Endothelial cell of umbilical vein (primary cell): ENCODE measurements around the gene MLLT1. TPM values are rescaled to one million over a fixed set of nuclear protein-coding genes. Genes with fewer than 3 reads are reported as not detected.

Source experiments
- BruUV-seq: library from RNA; stranded (reverse); fragments of 400-500 nt; replicated peaks from 2 replicates; lab custom pipeline; 2021; lab: Mats Ljungman, UMichigan
- CTCF ChIA-PET: fragments of 300-600, 350-600 bp; sonication (Branson Sonifier 250); formaldehyde crosslinking; loops from one replicate; lab custom pipeline; 2021; ENCODE audit warnings: antibody characterized with exemption, inconsistent platforms; lab: Charles Lee
- POLR2A ChIA-PET: fragments of 300-600, 350-600 bp; sonication (Branson Sonifier 250); formaldehyde crosslinking; loops from one replicate; lab custom pipeline; 2021; ENCODE audit warnings: antibody characterized with exemption, inconsistent platforms; lab: Charles Lee
- DNase-seq: peaks from one replicate; pipeline ENCODE4 v3.0.0-alpha.2; 2011; ENCODE audit warnings: low read depth, low spot score
- FAIRE-seq: peaks from 2 replicates; lab custom pipeline; 2011; peaks lifted over from hg19 to GRCh38; lab: Jason Lieb, UNC
- H2AFZ ChIP-seq: 2 replicates; pipeline ENCODE4 v1.6.0; 2012; ENCODE audit warnings: low read depth, low read length, control low read depth, inconsistent platforms
- H3K27ac ChIP-seq: 2 replicates; pipeline ENCODE4 v1.5.1; 2011; ENCODE audit warnings: low read depth, mild to moderate bottlenecking, control low read depth, low read length, moderate library complexity; ENCODE audit not compliant: insufficient read depth
- H3K27me3 ChIP-seq, 2 experiments: 2 replicates each; pipeline versions ENCODE4 v1.6.0 to v1.6.1; 2011; ENCODE audit warnings: low read length in 2 of 2, mixed read lengths in 1 of 2; ENCODE audit not compliant: control insufficient read depth in 2 of 2, insufficient read depth in 2 of 2
- H3K36me3 ChIP-seq, 2 experiments: 2 replicates in 1 of 2; 3 replicates in 1 of 2; pipeline ENCODE4 v1.5.1; 2011; ENCODE audit warnings: low read length in 2 of 2, mild to moderate bottlenecking in 1 of 2, moderate library complexity in 1 of 2; ENCODE audit not compliant: control insufficient read depth in 2 of 2, insufficient read depth in 2 of 2; ENCODE audit errors: extremely low read depth in 1 of 2
- H3K4me1 ChIP-seq: 3 replicates; pipeline ENCODE4 v1.5.1; 2011; ENCODE audit warnings: mild to moderate bottlenecking, low read length; ENCODE audit not compliant: control insufficient read depth, insufficient read depth; ENCODE audit errors: extremely low read depth
- H3K4me2 ChIP-seq: 2 replicates; pipeline ENCODE4 v1.6.1; 2011; ENCODE audit warnings: low read length, control low read depth, mixed read lengths; ENCODE audit not compliant: insufficient read depth
- H3K4me3 ChIP-seq, 3 experiments: fragments of 200-600 bp in 1 of 3; sonication (generic), shearing (Covaris generic) in 1 of 3; replicated peaks in 1 of 3; 2 replicates each; pipeline ENCODE4 v1.5.1; 2011 to 2016; ENCODE audit warnings: control low read depth in 3 of 3, low read length in 3 of 3, mild to moderate bottlenecking in 2 of 3, inconsistent platforms in 1 of 3, low read depth in 1 of 3, moderate library complexity in 1 of 3; ENCODE audit not compliant: insufficient read depth in 1 of 3
- H3K79me2 ChIP-seq: 2 replicates; pipeline ENCODE4 v1.6.0; 2012; ENCODE audit warnings: low read length, inconsistent platforms; ENCODE audit not compliant: control insufficient read depth, insufficient read depth
- H3K9ac ChIP-seq: replicated peaks from 2 replicates; pipeline ENCODE3; 2011; ENCODE audit warnings: low read length, control low read depth; ENCODE audit not compliant: insufficient read depth; ENCODE audit errors: extremely low read depth
- H3K9me1 ChIP-seq: replicated peaks from 3 replicates; pipeline ENCODE4 v1.6.0; 2011; ENCODE audit warnings: mild to moderate bottlenecking, low read length; ENCODE audit not compliant: control insufficient read depth, insufficient read depth; ENCODE audit errors: extremely low read depth
- H3K9me3 ChIP-seq: replicated peaks from 2 replicates; pipeline ENCODE4 v1.5.1; 2012; ENCODE audit warnings: low read length, inconsistent platforms; ENCODE audit not compliant: control insufficient read depth, insufficient read depth
- H4K20me1 ChIP-seq: replicated peaks from 2 replicates; pipeline ENCODE3; 2011; ENCODE audit warnings: mild to moderate bottlenecking, low read length; ENCODE audit not compliant: control insufficient read depth, insufficient read depth; ENCODE audit errors: extremely low read depth
- CTCF ChIP-seq, 2 donors: IDR thresholded peaks; 1 replicate in 1 of 2; 2 replicates in 1 of 2; pipeline ENCODE4 v1.5.1; 2011; ENCODE audit warnings: low read length in 2 of 2, mild to moderate bottlenecking in 2 of 2, moderate library complexity in 2 of 2, control low read depth in 1 of 2, inconsistent platforms in 1 of 2, low read depth in 1 of 2; ENCODE audit not compliant: insufficient read depth in 1 of 2; ENCODE audit errors: extremely low read depth in 1 of 2
- EZH2 ChIP-seq: IDR thresholded peaks from 2 replicates; pipeline ENCODE4 v1.6.1; 2012; ENCODE audit warnings: borderline replicate concordance, low read depth, mild to moderate bottlenecking, moderate library complexity, low read length, inconsistent platforms; ENCODE audit not compliant: severe bottlenecking
- FOS ChIP-seq: IDR thresholded peaks from 2 replicates; pipeline ENCODE4 v1.6.1; 2011; ENCODE audit warnings: mild to moderate bottlenecking, low read length, moderate library complexity, borderline replicate concordance; ENCODE audit not compliant: insufficient read depth
- GATA2 ChIP-seq: IDR thresholded peaks from 2 replicates; pipeline ENCODE4 v1.7.0; 2011; ENCODE audit warnings: low read depth, mild to moderate bottlenecking, moderate library complexity, mixed read lengths, low read length; ENCODE audit not compliant: insufficient read length, insufficient read depth
- JUN ChIP-seq: IDR thresholded peaks from 2 replicates; pipeline ENCODE4 v1.6.1; 2011; ENCODE audit warnings: borderline replicate concordance, low read depth; ENCODE audit not compliant: insufficient read length, insufficient read depth
- MAX ChIP-seq: IDR thresholded peaks from 2 replicates; pipeline ENCODE4 v1.6.1; 2011; ENCODE audit not compliant: insufficient read depth, insufficient read length
- MYC ChIP-seq: IDR thresholded peaks from one replicate; pipeline ENCODE4 v1.6.1; 2011; ENCODE audit warnings: mild to moderate bottlenecking, low read depth, low read length
- POLR2A ChIP-seq: IDR thresholded peaks from 2 replicates; pipeline ENCODE4 v1.6.1; 2012; ENCODE audit warnings: low read depth, mild to moderate bottlenecking, control low read depth, low read length
- POLR2AphosphoS5 ChIP-seq: IDR thresholded peaks from 2 replicates; pipeline ENCODE4 v1.6.1; 2012; ENCODE audit warnings: low read depth, mild to moderate bottlenecking, control low read depth, low read length, moderate library complexity; ENCODE audit not compliant: insufficient read depth
- dilution Hi-C: fragments of 300-500 bp; cut with MboI; formaldehyde crosslinking; loops from one replicate; pipeline ENCODE4 v1.15.0; 2019; ENCODE audit warnings: low sequenced_read_pairs; ENCODE audit not compliant: extremely low pct_ligation_motif_present
- intact Hi-C: fragments of 100-400 bp; cut with micrococcal nuclease; formaldehyde crosslinking; loops from one replicate; pipeline ENCODE4 v1.10.0; 2022
- polyA plus RNA-seq, 4 experiments: library from polyadenylated mRNA; depleted of rRNA in 3 of 4; stranded (reverse) in 3 of 4; unstranded in 1 of 4; fragments of >200 nt; gene quantifications; 2 replicates each; pipeline versions ENCODE4 v1.2.1 to v1.2.3, GENCODE V29; 2011 to 2012; ENCODE audit warnings: missing spikeins in 1 of 4
- total RNA-seq: library from RNA; stranded (reverse); gene quantifications from 2 replicates; pipeline ENCODE4 v1.2.3, GENCODE V29; 2021

Gene MLLT1
- total and polyA plus RNA-seq, 2 donors (not counting 3 experiments of a cell fraction or from before 2014, with no cell fraction given) = 43.9 to 84.8 TPM

GRCh38 chr19:6228551-6229215, 51.1 kb downstream of the MLLT1 start:
- peaks cover 47% of the 10 kb centered on the region for H3K79me2 ChIP-seq
- H3K4me2 ChIP-seq = no peak overlapping the region
- ChIA-PET POLR2A (no interaction called here), CTCF (interaction anchor here (0.6 to 1.0 kb wide), 2 partner anchors 9 to 11 kb away, joined by 4 read pairs; no protein-coding TSS in a partner anchor)
- H2AFZ ChIP-seq = no peak overlapping the region
- no peak overlapping the region for H3K4me3 ChIP-seq
- FAIRE-seq (no peak), DNase-seq (no peak)
- no peaks in the 10 kb centered on the region for H3K9me3 ChIP-seq
- H4K20me1 ChIP-seq = no peaks in the 10 kb centered on the region
- H3K4me1 ChIP-seq = peaks cover 5% of the 10 kb centered on the region
- no peak for TF ChIP-seq MYC
- TF ChIP-seq POLR2AphosphoS5 = no peak
- TF ChIP-seq EZH2 = no peak
- no peak for TF ChIP-seq GATA2
- TF ChIP-seq JUN = no peak
- no peak for TF ChIP-seq FOS
- TF ChIP-seq POLR2A = no peak
- TF ChIP-seq MAX = no peak
- no peak for TF ChIP-seq CTCF (IDR thresholded peaks at IDR 0.05; ENCODE audit: extremely low read depth in 1 of 2, insufficient read depth in 1 of 2, low read depth in 1 of 2, low read length in 2 of 2)
- no peaks in the 10 kb centered on the region for H3K27me3 ChIP-seq
- H3K9ac ChIP-seq = no peak overlapping the region
- no peak overlapping the region for H3K27ac ChIP-seq
- dilution Hi-C loops (loop anchor here (10.0 kb wide), 1 partner anchor 46 kb away; the partner anchor contains the start of gene MLLT1), intact Hi-C loops (no loop called here)
- no peaks in the 10 kb centered on the region for H3K9me1 ChIP-seq
- no TSS peak for BruUV-seq
- H3K36me3 ChIP-seq = peaks cover 0 to 34% of the 10 kb centered on the region in 2 experiments
